OCI-LY7 (cell line): ENCODE measurements around the gene ANK3.

Experiments used
- EZH2phosphoT487 ChIP-seq: fragments of 200-600 bp; sonication (generic); IDR thresholded peaks from 2 replicates; pipeline ENCODE4 v1.6.1; 2018; ENCODE audit warnings: low read depth, borderline replicate concordance, mild to moderate bottlenecking, mixed run types, antibody characterized with exemption, low read length, moderate library complexity, mixed read lengths
- TF ChIP-seq, protein P1 (sequence below): fragments of 200-600 bp; sonication (generic); conservative IDR thresholded peaks from 2 replicates; pipeline ENCODE4 v1.5.1; 2014; ENCODE audit warnings: mild to moderate bottlenecking, antibody characterized with exemption, low read length, moderate library complexity, mixed read lengths

DNA sequence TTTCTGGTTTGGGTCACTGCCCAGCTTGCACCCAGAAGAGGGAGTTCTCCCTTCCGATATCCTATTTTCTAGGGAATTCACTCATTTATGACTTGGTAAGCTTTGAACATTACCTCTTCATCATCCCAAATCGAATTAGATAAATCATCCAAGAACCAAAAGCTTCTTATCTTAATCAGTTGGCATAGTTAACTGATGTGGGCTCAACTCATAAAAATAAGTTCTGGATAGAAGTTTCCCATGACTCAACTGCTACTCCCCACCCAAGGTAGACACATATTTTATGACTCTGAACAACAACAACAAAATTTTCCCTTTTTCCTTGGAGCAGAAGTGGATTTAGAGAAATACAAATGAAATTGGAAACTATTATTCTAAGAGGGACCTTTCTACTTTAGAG, 380.4 kb downstream of the ANK3 start:
- TF ChIP-seq, protein P1, sequence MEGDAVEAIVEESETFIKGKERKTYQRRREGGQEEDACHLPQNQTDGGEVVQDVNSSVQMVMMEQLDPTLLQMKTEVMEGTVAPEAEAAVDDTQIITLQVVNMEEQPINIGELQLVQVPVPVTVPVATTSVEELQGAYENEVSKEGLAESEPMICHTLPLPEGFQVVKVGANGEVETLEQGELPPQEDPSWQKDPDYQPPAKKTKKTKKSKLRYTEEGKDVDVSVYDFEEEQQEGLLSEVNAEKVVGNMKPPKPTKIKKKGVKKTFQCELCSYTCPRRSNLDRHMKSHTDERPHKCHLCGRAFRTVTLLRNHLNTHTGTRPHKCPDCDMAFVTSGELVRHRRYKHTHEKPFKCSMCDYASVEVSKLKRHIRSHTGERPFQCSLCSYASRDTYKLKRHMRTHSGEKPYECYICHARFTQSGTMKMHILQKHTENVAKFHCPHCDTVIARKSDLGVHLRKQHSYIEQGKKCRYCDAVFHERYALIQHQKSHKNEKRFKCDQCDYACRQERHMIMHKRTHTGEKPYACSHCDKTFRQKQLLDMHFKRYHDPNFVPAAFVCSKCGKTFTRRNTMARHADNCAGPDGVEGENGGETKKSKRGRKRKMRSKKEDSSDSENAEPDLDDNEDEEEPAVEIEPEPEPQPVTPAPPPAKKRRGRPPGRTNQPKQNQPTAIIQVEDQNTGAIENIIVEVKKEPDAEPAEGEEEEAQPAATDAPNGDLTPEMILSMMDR: no peak
- TF ChIP-seq EZH2phosphoT487: no peak
